Measurements from ENCODE around the gene GSE1. TPM values are rescaled to one million over a fixed set of nuclear protein-coding genes. Genes with fewer than 3 reads are reported as not detected.

Gene GSE1
- total and polyA plus RNA-seq, 8 donors, result 84.8 to 148 (median 112) TPM

DNA sequence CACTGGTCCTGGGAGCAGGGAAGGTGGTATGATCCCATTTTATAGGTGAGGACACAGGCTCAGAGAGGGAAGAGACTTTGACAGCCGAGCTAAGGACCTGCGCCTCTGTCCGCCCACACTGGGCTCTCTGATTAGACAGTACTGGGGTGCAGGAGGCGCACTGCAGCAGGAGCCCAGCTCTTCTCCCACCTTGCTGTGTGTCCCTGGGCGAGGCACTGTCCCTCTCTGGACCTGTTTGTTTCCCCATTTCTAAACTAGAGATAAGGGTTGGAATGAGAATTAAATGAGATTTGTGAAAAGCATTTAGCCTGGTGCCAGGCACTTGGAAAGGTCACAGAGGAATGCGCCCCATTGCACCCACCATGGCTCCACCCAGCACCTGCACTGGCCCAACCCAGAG, 95.2 kb downstream of the GSE1 start:
- intact Hi-C loops (cut with DNase I), result no loop called here
- no peak for ATAC-seq

DNA sequence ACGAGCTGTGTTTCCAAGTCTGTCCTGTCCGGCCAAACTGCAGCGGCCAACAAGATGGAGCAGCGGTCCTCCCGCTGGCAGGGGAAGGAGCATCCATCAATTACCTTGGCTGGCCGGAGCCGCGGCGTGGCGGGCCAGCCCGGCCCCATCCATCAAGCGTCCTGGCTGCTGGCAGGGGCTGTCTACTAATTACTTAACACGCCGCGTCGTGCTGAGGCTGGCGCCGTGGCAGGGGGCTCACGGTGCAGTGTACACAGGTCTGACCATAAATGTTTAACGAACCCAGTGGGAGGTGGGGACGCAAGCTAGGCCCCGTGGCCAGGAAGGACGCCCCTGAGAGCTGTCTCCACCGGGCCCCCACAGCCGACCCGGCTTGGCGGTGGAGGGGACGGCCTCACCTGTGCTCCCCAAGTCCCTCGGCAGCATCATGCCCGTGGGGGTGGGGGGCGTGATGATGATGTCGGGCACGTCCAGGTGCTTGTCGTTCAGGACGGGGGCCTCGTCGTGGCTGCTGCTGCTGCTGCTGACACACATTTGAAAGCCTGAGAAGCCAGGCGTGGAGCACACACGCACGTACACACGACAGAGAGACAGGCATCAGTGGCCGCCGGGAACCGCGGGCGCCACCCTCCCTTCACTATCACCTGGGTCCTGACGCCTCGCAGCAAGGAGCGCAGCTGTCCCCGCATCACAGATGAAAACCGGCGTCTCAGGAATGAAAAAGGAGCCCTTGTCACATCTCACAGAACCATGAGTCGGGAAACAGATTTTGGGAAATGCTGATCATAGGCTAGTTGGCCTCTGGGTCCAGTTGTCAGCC, 96.9 kb downstream of the GSE1 start:
- Histone ChIP-seq H3K36me3 (no peaks in the 10 kb centered on the region), H3K27ac (no peak overlapping the region), H3K4me3 (no peak overlapping the region), H3K9me3 (peaks cover 0 to 6% of the 10 kb centered on the region in 2 donors), H3K4me1 (no peaks in the 10 kb centered on the region), H3K27me3 (no peaks in the 10 kb centered on the region)
- no peak for DNase-seq
- TF ChIP-seq, protein P1, sequence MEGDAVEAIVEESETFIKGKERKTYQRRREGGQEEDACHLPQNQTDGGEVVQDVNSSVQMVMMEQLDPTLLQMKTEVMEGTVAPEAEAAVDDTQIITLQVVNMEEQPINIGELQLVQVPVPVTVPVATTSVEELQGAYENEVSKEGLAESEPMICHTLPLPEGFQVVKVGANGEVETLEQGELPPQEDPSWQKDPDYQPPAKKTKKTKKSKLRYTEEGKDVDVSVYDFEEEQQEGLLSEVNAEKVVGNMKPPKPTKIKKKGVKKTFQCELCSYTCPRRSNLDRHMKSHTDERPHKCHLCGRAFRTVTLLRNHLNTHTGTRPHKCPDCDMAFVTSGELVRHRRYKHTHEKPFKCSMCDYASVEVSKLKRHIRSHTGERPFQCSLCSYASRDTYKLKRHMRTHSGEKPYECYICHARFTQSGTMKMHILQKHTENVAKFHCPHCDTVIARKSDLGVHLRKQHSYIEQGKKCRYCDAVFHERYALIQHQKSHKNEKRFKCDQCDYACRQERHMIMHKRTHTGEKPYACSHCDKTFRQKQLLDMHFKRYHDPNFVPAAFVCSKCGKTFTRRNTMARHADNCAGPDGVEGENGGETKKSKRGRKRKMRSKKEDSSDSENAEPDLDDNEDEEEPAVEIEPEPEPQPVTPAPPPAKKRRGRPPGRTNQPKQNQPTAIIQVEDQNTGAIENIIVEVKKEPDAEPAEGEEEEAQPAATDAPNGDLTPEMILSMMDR (IDR thresholded peaks at IDR 0.05), result no peak
- no peak for ATAC-seq
- intact Hi-C loops (cut with DNase I), result no loop called here

More for the DNA sequence above, 95.2 kb downstream of the GSE1 start:
- H3K27ac ChIP-seq, result no peak overlapping the region
- H3K4me3 ChIP-seq, result no peak overlapping the region
- no peak for DNase-seq
- peaks cover 0 to 6% of the 10 kb centered on the region in 2 donors for H3K9me3 ChIP-seq
- no peaks in the 10 kb centered on the region for H3K27me3 ChIP-seq
- H3K4me1 ChIP-seq, result no peaks in the 10 kb centered on the region
- TF ChIP-seq, protein P1 (IDR thresholded peaks at IDR 0.05), result no peak
- H3K36me3 ChIP-seq, result no peaks in the 10 kb centered on the region

DNA sequence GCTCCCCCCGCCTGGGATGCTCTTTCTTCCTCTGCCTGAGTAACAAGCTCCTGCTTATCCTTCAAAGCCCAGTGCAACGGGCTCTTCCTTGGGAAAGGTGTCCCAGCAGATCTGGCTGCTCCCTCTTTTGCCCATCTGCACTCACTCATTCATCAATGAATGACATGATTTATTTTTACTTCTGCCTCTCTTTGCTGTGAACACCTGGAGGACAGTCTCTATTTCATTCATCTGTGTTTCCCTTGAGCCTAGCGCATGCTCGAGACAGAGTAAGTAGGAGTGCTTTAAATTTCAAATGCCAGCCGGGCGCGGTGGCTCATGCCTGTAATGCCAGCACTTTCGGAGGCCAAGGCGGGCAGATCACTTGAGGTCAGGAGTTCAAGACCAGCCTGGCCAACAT, 97.6 kb downstream of the GSE1 start:
- DNase-seq (no peak), ATAC-seq (no peak)
- intact Hi-C loops (cut with DNase I), result no loop called here
- Histone ChIP-seq H3K36me3 (no peaks in the 10 kb centered on the region), H3K4me3 (no peak overlapping the region), H3K9me3 (peaks cover 0 to 6% of the 10 kb centered on the region in 2 donors), H3K27ac (no peak overlapping the region), H3K4me1 (peaks cover 0 to 5% of the 10 kb centered on the region in 2 donors), H3K27me3 (peaks cover 0 to 4% of the 10 kb centered on the region in 2 donors)
- TF ChIP-seq, protein P1 (IDR thresholded peaks at IDR 0.05), result no peak

DNA sequence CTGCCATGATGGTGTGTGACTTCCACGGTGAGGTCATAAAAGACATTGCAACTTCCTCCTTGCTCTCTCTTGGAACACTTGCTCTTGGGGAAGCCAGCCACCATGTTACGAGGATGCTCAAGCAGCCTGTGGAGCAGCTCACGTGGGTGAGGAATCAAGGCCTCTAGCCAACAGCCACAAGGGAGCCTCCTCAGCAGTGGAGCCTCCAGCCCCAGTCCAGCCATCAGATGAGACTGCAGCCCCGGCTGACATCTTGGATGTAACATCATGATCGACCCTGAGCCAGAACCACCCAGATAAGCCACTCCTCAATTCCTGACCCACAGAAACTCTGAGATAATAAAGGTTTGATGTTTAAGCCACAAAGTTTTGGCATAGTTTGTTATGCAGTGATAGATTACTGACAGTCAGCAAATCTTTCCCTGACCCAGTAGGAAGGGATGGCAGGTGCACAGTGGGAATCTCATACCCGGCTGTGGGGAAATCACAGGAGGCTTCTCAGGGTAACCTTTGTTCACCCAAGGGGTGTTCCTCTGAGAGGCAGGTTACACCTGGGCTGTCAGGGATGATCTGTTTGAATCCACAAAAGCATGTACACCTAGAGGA, 99.0 kb downstream of the GSE1 start:
- DNase-seq (no peak), ATAC-seq (no peak)
- H3K27ac ChIP-seq, result no peak overlapping the region
- TF ChIP-seq, protein P1 (IDR thresholded peaks at IDR 0.05), result no peak
- H3K9me3 ChIP-seq, result peaks cover 0 to 6% of the 10 kb centered on the region in 2 donors
- H3K4me3 ChIP-seq, result no peak overlapping the region
- intact Hi-C loops (cut with DNase I), result no loop called here
- peaks cover 0 to 10% of the 10 kb centered on the region in 2 donors for H3K4me1 ChIP-seq
- peaks cover 0 to 4% of the 10 kb centered on the region in 2 donors for H3K27me3 ChIP-seq
- H3K36me3 ChIP-seq, result no peaks in the 10 kb centered on the region

DNA sequence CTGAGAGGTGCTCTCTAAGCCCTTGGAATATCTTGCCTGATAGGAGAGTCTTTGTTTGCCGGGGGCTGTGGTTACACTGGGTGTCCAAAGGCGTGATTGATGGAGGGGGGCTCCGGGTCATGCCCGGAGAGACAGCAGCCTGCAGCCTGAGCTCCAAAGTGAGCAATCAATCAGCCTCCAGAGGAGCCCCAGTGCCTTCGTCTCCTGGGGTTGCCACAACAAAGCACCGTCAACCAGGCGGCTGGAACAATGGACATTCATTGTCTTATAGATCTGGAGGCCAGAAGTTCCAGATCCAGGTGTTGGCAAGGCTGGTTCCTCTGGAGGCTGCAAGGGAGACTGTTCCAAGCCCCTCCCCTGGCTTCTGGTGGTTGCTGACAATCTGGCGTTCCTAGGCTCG, 99.7 kb downstream of the GSE1 start:
- intact Hi-C loops (cut with DNase I), result no loop called here
- Histone ChIP-seq H3K4me3 (no peak overlapping the region), H3K4me1 (peaks cover 0 to 10% of the 10 kb centered on the region in 2 donors), H3K27me3 (peaks cover 0 to 4% of the 10 kb centered on the region in 2 donors), H3K9me3 (peaks cover 0 to 6% of the 10 kb centered on the region in 2 donors), H3K27ac (no peak overlapping the region), H3K36me3 (no peaks in the 10 kb centered on the region)
- ATAC-seq (no peak), DNase-seq (no peak)
- TF ChIP-seq, protein P1 (IDR thresholded peaks at IDR 0.05), result no peak

Measured in left lung (tissue), 10 donors.